GM06990 (cell line): ENCODE measurements around the gene LMOD1.

Experiments used
- DNase-seq: peaks from one replicate; pipeline ENCODE4 v3.0.0-alpha.2; 2011; ENCODE audit not compliant: insufficient read length; ENCODE audit errors: extremely low read depth
- H3K27me3 ChIP-seq: replicated peaks from 2 replicates; pipeline ENCODE4 v1.6.0; 2011; ENCODE audit warnings: low read length; ENCODE audit not compliant: control insufficient read depth, insufficient read depth
- H3K36me3 ChIP-seq: 2 replicates; pipeline ENCODE4 v1.5.1; 2011; ENCODE audit warnings: low read length; ENCODE audit not compliant: control insufficient read depth, insufficient read depth
- H3K4me3 ChIP-seq: replicated peaks from 2 replicates; pipeline ENCODE4 v1.5.1; 2011; ENCODE audit warnings: low read depth, mild to moderate bottlenecking, control low read depth, low read length
- TF ChIP-seq, protein P1 (sequence below): IDR thresholded peaks from 2 replicates; pipeline ENCODE4 v1.5.1; 2011; ENCODE audit warnings: low read length, control low read depth, mild to moderate bottlenecking, inconsistent platforms; ENCODE audit not compliant: insufficient read depth, poor library complexity, severe bottlenecking

The LMOD1 gene

DNA sequence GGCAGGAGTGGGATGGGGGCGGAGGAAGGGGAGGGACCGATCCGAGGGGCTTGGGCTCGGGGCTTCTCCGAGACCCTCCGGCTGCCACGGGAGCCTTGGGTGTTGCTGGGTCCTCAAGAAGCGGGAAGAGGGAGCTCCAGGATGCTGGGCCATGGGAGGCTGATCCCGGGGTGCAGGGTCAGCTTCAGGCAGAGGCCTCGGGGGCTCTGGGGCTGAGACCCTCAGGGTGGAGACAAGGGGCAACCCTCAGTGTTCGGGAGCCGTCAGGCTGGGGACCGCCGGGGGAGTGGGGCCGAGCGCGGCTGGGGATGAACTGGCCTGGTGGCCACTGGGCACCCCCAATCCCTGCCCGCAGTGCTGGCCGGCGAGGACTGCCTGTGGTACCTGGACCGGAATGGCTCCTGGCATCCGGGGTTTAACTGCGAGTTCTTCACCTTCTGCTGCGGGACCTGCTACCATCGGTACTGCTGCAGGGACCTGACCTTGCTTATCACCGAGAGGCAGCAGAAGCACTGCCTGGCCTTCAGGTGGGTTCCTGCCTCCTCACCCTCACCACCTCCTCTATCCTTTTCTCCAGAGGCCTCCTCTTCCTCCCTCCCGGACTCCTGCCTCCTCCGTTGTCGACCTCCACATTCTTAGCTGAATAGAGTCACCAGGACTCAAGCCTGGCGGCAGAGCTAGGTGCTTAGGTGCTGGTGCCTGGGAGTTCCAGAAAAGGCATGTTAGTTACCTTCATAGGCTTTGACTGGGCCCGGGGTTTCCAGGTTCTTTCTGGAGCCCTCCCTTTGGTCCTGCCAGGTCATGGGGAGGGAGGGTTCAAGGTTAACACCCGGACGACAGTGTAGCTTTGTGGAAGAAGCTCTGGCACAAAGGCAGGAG lies 57.0 kb downstream of the LMOD1 start:
- DNase-seq = no peak
- peaks cover 7% of the 10 kb centered on the region for H3K27me3 ChIP-seq
- H3K4me3 ChIP-seq = peak overlapping the region; percentile 38; the same call in 1 of the 2 replicates
- no peaks in the 10 kb centered on the region for H3K36me3 ChIP-seq
- TF ChIP-seq, protein P1, sequence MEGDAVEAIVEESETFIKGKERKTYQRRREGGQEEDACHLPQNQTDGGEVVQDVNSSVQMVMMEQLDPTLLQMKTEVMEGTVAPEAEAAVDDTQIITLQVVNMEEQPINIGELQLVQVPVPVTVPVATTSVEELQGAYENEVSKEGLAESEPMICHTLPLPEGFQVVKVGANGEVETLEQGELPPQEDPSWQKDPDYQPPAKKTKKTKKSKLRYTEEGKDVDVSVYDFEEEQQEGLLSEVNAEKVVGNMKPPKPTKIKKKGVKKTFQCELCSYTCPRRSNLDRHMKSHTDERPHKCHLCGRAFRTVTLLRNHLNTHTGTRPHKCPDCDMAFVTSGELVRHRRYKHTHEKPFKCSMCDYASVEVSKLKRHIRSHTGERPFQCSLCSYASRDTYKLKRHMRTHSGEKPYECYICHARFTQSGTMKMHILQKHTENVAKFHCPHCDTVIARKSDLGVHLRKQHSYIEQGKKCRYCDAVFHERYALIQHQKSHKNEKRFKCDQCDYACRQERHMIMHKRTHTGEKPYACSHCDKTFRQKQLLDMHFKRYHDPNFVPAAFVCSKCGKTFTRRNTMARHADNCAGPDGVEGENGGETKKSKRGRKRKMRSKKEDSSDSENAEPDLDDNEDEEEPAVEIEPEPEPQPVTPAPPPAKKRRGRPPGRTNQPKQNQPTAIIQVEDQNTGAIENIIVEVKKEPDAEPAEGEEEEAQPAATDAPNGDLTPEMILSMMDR = no peak

DNA sequence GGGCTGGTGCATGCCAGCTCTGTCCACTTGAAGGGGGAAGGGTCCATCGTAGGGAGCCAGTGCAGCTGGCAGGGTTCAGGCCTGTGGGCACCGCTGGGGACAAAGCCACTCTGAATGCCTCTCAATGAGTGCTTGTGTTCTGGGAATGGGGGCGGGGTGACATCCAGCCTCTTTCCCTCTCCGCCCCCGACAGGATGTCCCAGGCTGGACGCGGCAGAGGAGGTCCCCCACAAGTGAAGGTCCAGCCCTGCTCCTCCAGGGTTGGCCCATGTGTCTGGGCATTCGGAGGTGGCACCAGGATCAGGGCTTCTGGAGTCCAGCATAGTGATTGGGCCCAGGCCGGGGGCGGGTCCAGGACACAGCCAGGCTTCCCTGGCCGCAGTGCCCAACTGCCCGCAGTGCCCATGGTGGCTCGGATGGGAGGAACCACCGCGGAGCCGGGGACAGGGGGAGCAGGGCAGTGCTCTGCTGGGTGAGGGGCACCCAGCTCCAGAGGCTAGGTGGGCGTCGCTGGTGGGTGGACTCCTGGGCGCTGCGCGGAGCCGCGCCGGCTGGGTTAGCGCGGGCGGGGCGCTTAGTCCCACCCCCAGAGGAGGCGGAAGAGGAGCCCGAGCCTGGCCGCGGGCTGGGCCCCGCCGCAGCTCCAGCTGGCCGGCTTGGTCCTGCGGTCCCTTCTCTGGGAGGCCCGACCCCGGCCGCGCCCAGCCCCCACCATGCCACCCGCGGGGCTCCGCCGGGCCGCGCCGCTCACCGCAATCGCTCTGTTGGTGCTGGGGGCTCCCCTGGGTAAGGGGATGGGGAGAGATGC lies 57.9 kb downstream of the LMOD1 start, which contains the start of gene SHISA4:
Gene SHISA4 (plus strand): TSS at position 617 of the 808 bp plus-strand sequence. CDS start 97 bp downstream, at position 714.
- Histone ChIP-seq H3K27me3 (peaks cover 7% of the 10 kb centered on the region), H3K4me3 (peak within 1 kb of the TSS; percentile 38), H3K36me3 (no peaks in the 10 kb centered on the region)
- TF ChIP-seq, protein P1 = no peak
- DNase-seq = no peak

DNA sequence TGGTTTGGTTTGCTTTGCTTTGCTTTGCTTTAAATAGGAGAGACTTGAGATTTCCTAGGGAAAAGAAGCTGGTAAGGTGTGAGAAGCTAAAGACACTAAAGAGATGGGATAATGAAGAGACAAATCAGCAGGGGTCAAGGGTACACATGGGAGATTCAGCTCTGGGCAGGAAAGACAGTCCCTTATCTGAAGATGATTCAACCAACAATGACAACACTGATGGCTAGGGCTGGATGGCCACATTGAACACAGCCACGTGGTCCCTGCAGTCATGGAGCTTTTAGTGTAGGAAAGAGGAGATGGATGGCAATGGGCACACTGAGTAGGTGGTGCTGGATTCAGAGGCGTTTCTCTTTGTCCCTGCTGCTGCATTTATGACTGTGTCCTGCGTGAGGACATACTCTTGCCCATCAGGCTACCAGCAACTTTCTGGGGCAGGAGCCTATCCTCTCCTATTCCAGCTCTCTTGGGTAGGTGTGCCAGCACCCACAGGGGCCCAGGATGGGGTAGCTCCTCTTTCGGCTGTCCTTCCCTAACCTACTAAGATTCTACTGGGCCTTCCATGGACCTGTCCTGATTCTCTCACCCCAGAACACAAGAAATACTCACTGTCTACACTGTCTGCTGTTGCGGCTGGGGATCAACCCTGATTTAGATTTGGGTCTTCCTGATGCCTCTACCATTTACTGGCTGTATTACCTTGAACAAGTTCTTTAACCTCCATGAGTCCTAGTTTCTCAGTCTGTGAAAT lies 59.1 kb downstream of the LMOD1 start:
- no peak for DNase-seq
- peaks cover 7% of the 10 kb centered on the region for H3K27me3 ChIP-seq
- TF ChIP-seq, protein P1 = no peak
- H3K4me3 ChIP-seq = no peak overlapping the region
- no peaks in the 10 kb centered on the region for H3K36me3 ChIP-seq

DNA sequence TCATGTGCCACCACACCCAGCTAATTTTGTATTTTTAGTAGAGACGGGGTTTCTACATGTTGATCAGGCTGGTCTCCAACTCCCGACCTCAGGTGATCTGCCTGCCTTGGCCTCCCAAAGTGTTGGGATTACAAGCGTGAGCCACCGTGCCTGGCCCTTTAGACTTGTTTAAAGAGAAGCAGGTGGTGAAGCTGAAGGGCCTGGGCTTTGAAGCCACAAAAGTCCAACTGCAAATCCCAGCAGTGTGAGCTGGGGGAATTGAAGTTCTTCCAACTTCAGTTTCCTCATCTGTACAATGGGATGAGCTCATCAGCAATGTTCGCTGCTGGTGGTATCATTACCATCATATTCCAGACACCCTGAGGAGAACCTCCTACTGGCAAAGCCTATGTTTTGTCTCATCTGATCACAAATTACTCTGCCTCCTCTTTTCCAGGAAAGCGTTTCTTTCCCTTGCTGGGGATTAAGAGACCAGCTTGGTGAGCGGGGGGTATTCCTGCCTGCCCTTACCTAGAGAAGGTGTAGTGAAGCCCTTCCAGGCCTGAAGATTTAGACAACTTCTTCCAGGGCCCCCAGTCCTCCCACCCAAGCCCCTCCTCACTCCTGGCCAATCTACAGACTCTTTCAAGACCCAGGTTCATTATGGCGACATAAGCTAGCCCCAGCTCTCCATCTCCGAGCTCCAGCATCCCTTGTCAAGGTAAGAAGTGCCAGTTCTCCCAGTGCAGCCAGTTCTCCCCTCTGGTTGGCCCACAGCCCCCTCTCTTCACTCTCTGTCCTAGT lies 60.1 kb downstream of the LMOD1 start:
- Histone ChIP-seq H3K4me3 (no peak overlapping the region), H3K27me3 (peaks cover 7% of the 10 kb centered on the region), H3K36me3 (no peaks in the 10 kb centered on the region)
- TF ChIP-seq, protein P1 = no peak
- no peak for DNase-seq
